Body of pancreas (tissue), 4 donors: ENCODE measurements around the gene TEX50. TPM values are rescaled to one million over a fixed set of nuclear protein-coding genes. Genes with fewer than 3 reads are reported as not detected.

Experiments
- ATAC-seq: fragments of 150-250 bp; one replicate; pipeline ENCODE4 v1.9.1; 2016
- DNase-seq, 4 donors: peaks; one replicate each; pipeline ENCODE4 v3.0.0-alpha.2; 2019
- H3K27ac ChIP-seq, 4 donors: fragments of 200-600 bp; sonication (generic); 1 replicate in 3 of 4; 2 replicates in 1 of 4; pipeline versions ENCODE4 v1.5.1 to v1.6.1; 2016 to 2019; ENCODE audit warnings: mild to moderate bottlenecking in 1 of 4, mixed read lengths in 1 of 4, moderate library complexity in 1 of 4
- H3K27me3 ChIP-seq, 2 donors: fragments of 200-600 bp; sonication (generic); one replicate each; pipeline ENCODE4 v1.6.0; 2016; ENCODE audit warnings: mild to moderate bottlenecking in 1 of 2
- H3K36me3 ChIP-seq, 2 donors: fragments of 200-600 bp; sonication (generic); replicated peaks in 1 of 2; 2 replicates each; pipeline ENCODE4 v1.5.1; 2016; ENCODE audit warnings: low read depth in 2 of 2; ENCODE audit not compliant: insufficient read depth in 1 of 2
- H3K4me1 ChIP-seq: fragments of 200-600 bp; sonication (generic); one replicate; pipeline ENCODE4 v1.6.0; 2016
- H3K4me3 ChIP-seq, 2 donors: fragments of 200-600 bp; sonication (generic); 1 replicate in 1 of 2; 2 replicates in 1 of 2; pipeline ENCODE4 v1.5.1; 2016 to 2019
- H3K9me3 ChIP-seq, 3 donors: fragments of 200-600 bp; sonication (generic); 1 replicate in 2 of 3; 2 replicates in 1 of 3; pipeline ENCODE4 v1.5.1; 2016
- POLR2A ChIP-seq, 3 donors: fragments of 450-650 bp; IDR thresholded peaks; one replicate each; pipeline ENCODE4 v1.6.1; 2016; ENCODE audit warnings: antibody characterized with exemption in 3 of 3, mild to moderate bottlenecking in 2 of 3
- WGBS, 2 donors: methylation state at CpG; one replicate each; pipeline ENCODE4 v1.1.5; 2017; 5-methylcytosine and 5-hydroxymethylcytosine counted together
- intact Hi-C: fragments of 100-400 bp; cut with DNase I; formaldehyde crosslinking; loops from one replicate; pipeline ENCODE4 v1.15.1; 2023
- total RNA-seq, 2 donors: library from RNA; depleted of rRNA; stranded (reverse); fragments of >200 nt; gene quantifications; one replicate each; pipeline ENCODE4 v1.1.0, GENCODE V29; 2016
- TF ChIP-seq, protein P1 (sequence below), 7 experiments: fragments of 450-650 bp in 4 of 7; fragments of 200-600 bp in 3 of 7; sonication (generic) in 3 of 7; IDR thresholded peaks; one replicate each; pipeline ENCODE4 v1.5.1; 2016 to 2019; ENCODE audit warnings: antibody characterized with exemption in 7 of 7

TEX50 gene
- total RNA-seq, 2 donors from 2014 or later: not detected

DNA sequence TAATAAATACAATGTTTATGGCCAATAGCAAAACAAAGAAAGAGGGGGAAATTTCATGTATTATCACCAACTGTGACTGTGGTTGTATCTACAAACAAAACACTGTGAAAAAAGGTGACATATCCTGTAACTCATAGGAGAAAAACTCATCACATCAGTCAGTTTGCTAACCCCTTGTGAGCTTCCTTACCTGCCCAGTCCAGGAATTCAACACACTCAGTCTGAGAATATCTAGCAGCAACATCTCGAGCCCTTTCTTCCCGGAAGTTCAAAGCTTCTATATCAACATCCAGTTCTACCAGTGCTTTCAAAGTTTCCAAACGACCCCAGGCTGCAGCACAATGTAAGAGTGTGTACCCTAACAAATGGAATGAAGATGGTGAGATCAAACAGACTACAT, 11.5 kb downstream of the TEX50 start:
- no peak overlapping the region for H3K27ac ChIP-seq
- H3K27me3 ChIP-seq: no peaks in the 10 kb centered on the region
- TF ChIP-seq, protein P1, sequence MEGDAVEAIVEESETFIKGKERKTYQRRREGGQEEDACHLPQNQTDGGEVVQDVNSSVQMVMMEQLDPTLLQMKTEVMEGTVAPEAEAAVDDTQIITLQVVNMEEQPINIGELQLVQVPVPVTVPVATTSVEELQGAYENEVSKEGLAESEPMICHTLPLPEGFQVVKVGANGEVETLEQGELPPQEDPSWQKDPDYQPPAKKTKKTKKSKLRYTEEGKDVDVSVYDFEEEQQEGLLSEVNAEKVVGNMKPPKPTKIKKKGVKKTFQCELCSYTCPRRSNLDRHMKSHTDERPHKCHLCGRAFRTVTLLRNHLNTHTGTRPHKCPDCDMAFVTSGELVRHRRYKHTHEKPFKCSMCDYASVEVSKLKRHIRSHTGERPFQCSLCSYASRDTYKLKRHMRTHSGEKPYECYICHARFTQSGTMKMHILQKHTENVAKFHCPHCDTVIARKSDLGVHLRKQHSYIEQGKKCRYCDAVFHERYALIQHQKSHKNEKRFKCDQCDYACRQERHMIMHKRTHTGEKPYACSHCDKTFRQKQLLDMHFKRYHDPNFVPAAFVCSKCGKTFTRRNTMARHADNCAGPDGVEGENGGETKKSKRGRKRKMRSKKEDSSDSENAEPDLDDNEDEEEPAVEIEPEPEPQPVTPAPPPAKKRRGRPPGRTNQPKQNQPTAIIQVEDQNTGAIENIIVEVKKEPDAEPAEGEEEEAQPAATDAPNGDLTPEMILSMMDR (IDR thresholded peaks at IDR 0.05): no peak
- no peak for TF ChIP-seq POLR2A (IDR thresholded peaks at IDR 0.05)
- WGBS, 2 donors: 66 to 68% methylated on average over 3 of the region's 3 CpGs
- H3K9me3 ChIP-seq: no peaks in the 10 kb centered on the region
- ATAC-seq (no peak), DNase-seq (no peak)
- H3K4me1 ChIP-seq: no peaks in the 10 kb centered on the region
- intact Hi-C loops: no loop called here
- H3K4me3 ChIP-seq: no peak overlapping the region
- H3K36me3 ChIP-seq: no peaks in the 10 kb centered on the region

DNA sequence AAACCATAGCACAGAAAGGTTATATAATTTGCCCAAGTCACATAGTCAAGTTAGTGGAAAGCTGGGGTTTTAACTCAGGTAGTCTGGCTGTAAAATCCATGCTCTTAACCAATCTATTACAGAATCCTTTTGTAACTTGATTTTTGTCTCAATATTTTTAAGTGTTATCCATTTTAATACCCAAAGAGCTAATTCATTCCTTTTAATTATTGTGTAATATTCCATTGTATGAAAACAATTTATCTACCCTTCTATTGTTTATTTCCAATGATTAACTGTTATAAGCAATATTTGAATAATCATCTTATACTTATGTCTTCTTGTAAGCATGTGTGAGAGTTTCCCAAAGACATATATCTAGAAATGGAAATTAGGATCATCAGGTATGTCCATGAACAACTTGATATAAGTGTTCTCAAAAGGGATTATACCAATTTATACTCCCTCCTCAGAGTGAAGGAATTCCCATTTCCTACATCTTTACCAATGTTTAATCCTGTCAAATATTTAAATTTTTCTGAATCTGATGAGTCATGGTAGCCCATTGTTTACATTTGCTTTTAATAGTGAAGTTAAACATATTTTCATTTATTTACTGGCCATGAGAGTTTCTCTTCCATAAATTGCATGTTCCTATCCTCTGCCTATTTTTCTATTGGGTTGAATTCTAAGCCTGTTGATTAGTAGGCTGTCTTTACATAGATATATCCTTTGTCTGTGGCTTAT, 13.9 kb downstream of the TEX50 start:
- ATAC-seq: no peak
- TF ChIP-seq POLR2A (IDR thresholded peaks at IDR 0.05): no peak
- TF ChIP-seq, protein P1 (IDR thresholded peaks at IDR 0.05): no peak
- intact Hi-C loops: no loop called here

DNA sequence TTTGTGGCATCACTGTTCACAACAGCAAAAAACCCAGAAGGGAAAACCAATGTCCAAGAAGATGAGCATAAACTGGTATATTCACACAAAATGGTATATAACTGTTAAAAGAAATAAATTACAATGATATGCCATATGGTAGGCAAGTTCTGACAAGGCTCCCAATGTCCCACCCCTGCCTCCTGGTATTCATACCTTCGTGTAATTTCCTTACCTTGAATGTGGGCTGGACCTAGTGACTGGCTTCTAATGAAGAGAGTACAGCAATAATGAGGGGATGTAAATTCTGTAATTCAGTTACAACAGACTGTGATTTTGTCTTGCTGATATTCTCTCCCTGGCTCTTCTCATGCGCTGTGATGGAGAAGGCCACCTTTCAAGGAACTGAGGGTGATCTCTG, 25.2 kb downstream of the TEX50 start:
- TF ChIP-seq, protein P1 (IDR thresholded peaks at IDR 0.05): no peak
- TF ChIP-seq POLR2A (IDR thresholded peaks at IDR 0.05): no peak
- Histone ChIP-seq H3K27ac (no peak overlapping the region), H3K4me1 (no peaks in the 10 kb centered on the region), H3K4me3 (no peak overlapping the region), H3K36me3 (no peaks in the 10 kb centered on the region), H3K9me3 (no peaks in the 10 kb centered on the region), H3K27me3 (no peaks in the 10 kb centered on the region)
- no peak for DNase-seq
- intact Hi-C loops: no loop called here
- no peak for ATAC-seq
- WGBS, 2 donors: 85% methylated on average over 2 of the region's 2 CpGs

More for the DNA sequence above, 13.9 kb downstream of the TEX50 start:
- Histone ChIP-seq H3K4me1 (no peaks in the 10 kb centered on the region), H3K9me3 (no peaks in the 10 kb centered on the region), H3K27ac (no peak overlapping the region), H3K36me3 (no peaks in the 10 kb centered on the region), H3K27me3 (no peaks in the 10 kb centered on the region), H3K4me3 (no peak overlapping the region)
- DNase-seq: no peak

DNA sequence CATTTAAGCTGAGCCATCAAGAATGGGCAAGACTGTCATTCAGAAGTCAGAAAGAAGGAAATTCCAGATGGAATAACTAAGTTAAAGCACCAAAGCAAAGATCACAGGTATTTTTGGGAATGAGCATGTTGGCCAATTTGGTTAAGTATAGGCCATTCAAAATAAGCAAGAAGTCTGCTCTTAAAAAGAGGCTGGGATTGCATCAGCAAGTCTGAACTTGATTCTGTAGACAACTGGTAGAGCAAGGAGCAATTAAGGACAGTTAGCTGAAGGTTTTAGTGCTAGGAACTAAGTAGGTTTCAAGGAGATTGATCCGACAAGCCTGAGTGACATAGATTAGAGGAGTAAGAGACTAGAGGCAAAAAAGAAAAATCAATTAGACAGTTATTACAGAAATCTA, 26.1 kb downstream of the TEX50 start:
- Histone ChIP-seq H3K36me3 (no peaks in the 10 kb centered on the region), H3K27me3 (no peaks in the 10 kb centered on the region), H3K4me1 (no peaks in the 10 kb centered on the region), H3K9me3 (no peaks in the 10 kb centered on the region), H3K4me3 (no peak overlapping the region), H3K27ac (no peak overlapping the region)
- DNase-seq (no peak), ATAC-seq (no peak)
- intact Hi-C loops: no loop called here
- no peak for TF ChIP-seq POLR2A (IDR thresholded peaks at IDR 0.05)
- WGBS, 2 donors: 83 to 90% methylated on average over 1 of the region's 1 CpG

DNA sequence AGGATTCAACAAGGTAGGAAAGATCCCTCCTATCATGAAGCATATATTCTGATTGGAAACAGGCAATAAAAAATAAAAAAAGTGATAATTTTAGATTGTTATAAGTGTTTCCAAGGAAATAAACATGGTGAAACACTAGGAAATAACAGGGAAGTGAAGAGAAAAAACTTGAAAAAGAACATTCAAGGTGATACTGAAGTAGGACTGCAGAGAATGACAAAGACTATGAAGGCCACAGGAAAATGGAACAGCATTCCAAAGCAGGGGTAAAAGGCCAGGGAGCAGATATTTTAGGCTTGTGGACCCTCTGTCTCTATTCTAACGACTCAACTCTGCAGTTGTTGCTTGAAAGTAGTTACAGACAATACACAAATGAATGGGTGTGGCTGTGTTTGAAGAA, 26.6 kb downstream of the TEX50 start:
- intact Hi-C loops: no loop called here
- TF ChIP-seq, protein P1 (IDR thresholded peaks at IDR 0.05): no peak
- TF ChIP-seq POLR2A (IDR thresholded peaks at IDR 0.05): no peak

More for the DNA sequence above, 26.6 kb downstream of the TEX50 start:
- ATAC-seq (no peak), DNase-seq (no peak)
- Histone ChIP-seq H3K36me3 (no peaks in the 10 kb centered on the region), H3K27me3 (no peaks in the 10 kb centered on the region), H3K27ac (no peak overlapping the region), H3K4me1 (no peaks in the 10 kb centered on the region), H3K4me3 (no peak overlapping the region), H3K9me3 (no peaks in the 10 kb centered on the region)
- 19 to 36% methylated on average over 1 of the region's 1 CpG for WGBS, 2 donors
